HG02981 (cell line): Measurements from ENCODE around the gene NDP.
"Not testable (repeated sequence)": the region's sequence is repeated elsewhere in the genome, so short reads cannot be mapped to it uniquely, and the experiment has no call there.

ENCODE experiments used
- ATAC-seq: cut with Tn5 transposase; IDR thresholded peaks from one replicate; pipeline ENCODE4 v1.9.1; 2021; ENCODE audit warnings: mild to moderate bottlenecking, moderate library complexity; ENCODE audit not compliant: unreplicated experiment

The NDP gene

GRCh38 chrX:43971966-43972961, 926 bp downstream of the NDP start:
- ATAC-seq = no peak

- ATAC-seq = no peak
Observed at GRCh38 chrX:43970528-43970927, 2.7 kb downstream of the NDP start.

GRCh38 chrX:43969504-43970501, 3.4 kb downstream of the NDP start:
- ATAC-seq = no peak

GRCh38 chrX:43968359-43968781, 4.8 kb downstream of the NDP start:
- no peak for ATAC-seq

- ATAC-seq = no peak
Observed at GRCh38 chrX:43964936-43965335, 8.3 kb downstream of the NDP start.

GRCh38 chrX:43963726-43964125, 9.5 kb downstream of the NDP start:
- no peak for ATAC-seq

GRCh38 chrX:43962636-43963035, 10.6 kb downstream of the NDP start:
- no peak for ATAC-seq

- no peak for ATAC-seq
Observed at GRCh38 chrX:43961699-43962098, 11.5 kb downstream of the NDP start.

- ATAC-seq = peak; percentile 54
Observed at GRCh38 chrX:43958529-43958928, 14.7 kb downstream of the NDP start.

GRCh38 chrX:43956034-43956433, 17.2 kb downstream of the NDP start:
- no peak for ATAC-seq

- ATAC-seq = no peak
Observed at GRCh38 chrX:43953218-43953617, 20.0 kb downstream of the NDP start.

GRCh38 chrX:43949669-43950068, 23.5 kb downstream of the NDP start:
- no peak for ATAC-seq

GRCh38 chrX:43940816-43941474, 32.2 kb downstream of the NDP start:
- no peak for ATAC-seq

GRCh38 chrX:43939187-43939926, 33.8 kb downstream of the NDP start:
- ATAC-seq = no peak

- not testable (repeated sequence) for ATAC-seq
Observed at GRCh38 chrX:43922032-43922431, 51.2 kb downstream of the NDP start.

- ATAC-seq = not testable (repeated sequence)
Observed at GRCh38 chrX:43910772-43911171, 62.4 kb downstream of the NDP start.

- no peak for ATAC-seq
Observed at GRCh38 chrX:43910012-43910411, 63.2 kb downstream of the NDP start.

- ATAC-seq = no peak
Observed at GRCh38 chrX:43909141-43909540, 64.0 kb downstream of the NDP start.

GRCh38 chrX:43899878-43900815, 73.0 kb downstream of the NDP start:
- no peak for ATAC-seq
